DMS153 (cell line): ENCODE measurements around the gene PRLR.

Experiments
- DNase-seq: peaks from one replicate; lab custom pipeline; 2025; lab: John Stamatoyannopoulos, UW

Gene PRLR

GRCh38 chr5:35032356-35032755 is 197.9 kb downstream of the PRLR start:
- DNase-seq, result no peak

GRCh38 chr5:35031276-35031675 is 199.0 kb downstream of the PRLR start:
- no peak for DNase-seq

GRCh38 chr5:35030426-35031100 is 199.7 kb downstream of the PRLR start:
- DNase-seq, result no peak

GRCh38 chr5:35029333-35029732 is 201.0 kb downstream of the PRLR start:
- no peak for DNase-seq

- no peak for DNase-seq
Measured at GRCh38 chr5:35026941-35027340, 203.3 kb downstream of the PRLR start.

GRCh38 chr5:35026280-35026840 is 203.9 kb downstream of the PRLR start:
- DNase-seq, result no peak

- DNase-seq, result no peak
Measured at GRCh38 chr5:35024911-35025510, 205.3 kb downstream of the PRLR start.

- DNase-seq, result no peak
Measured at GRCh38 chr5:35023391-35024178, 206.7 kb downstream of the PRLR start.

- no peak for DNase-seq
Measured at GRCh38 chr5:35016174-35017051, 213.9 kb downstream of the PRLR start.

GRCh38 chr5:35015063-35015462 is 215.2 kb downstream of the PRLR start:
- no peak for DNase-seq

GRCh38 chr5:35012796-35013195 is 217.5 kb downstream of the PRLR start:
- no peak for DNase-seq

- DNase-seq, result no peak
Measured at GRCh38 chr5:35012365-35012764, 217.9 kb downstream of the PRLR start.

- DNase-seq, result no peak
Measured at GRCh38 chr5:35010676-35011075, 219.6 kb downstream of the PRLR start.

GRCh38 chr5:35009657-35010056 is 220.6 kb downstream of the PRLR start:
- DNase-seq, result no peak

GRCh38 chr5:35009019-35009418 is 221.3 kb downstream of the PRLR start:
- DNase-seq, result no peak

- no peak for DNase-seq
Measured at GRCh38 chr5:35004771-35005170, 225.5 kb downstream of the PRLR start.

- DNase-seq, result no peak
Measured at GRCh38 chr5:35004200-35004599, 226.1 kb downstream of the PRLR start.

GRCh38 chr5:35003018-35003957 is 227.0 kb downstream of the PRLR start:
- DNase-seq, result peak; percentile 55

- no peak for DNase-seq
Measured at GRCh38 chr5:35002459-35002858, 227.8 kb downstream of the PRLR start.

- no peak for DNase-seq
Measured at GRCh38 chr5:35001842-35002241, 228.4 kb downstream of the PRLR start.
